GM19467 (cell line): ENCODE results near the gene POLD4.

Experiments used
- ATAC-seq: cut with Tn5 transposase; IDR thresholded peaks from one replicate; pipeline ENCODE4 v1.9.1; 2021; ENCODE audit warnings: mild to moderate bottlenecking, moderate library complexity; ENCODE audit not compliant: unreplicated experiment

The POLD4 gene

DNA sequence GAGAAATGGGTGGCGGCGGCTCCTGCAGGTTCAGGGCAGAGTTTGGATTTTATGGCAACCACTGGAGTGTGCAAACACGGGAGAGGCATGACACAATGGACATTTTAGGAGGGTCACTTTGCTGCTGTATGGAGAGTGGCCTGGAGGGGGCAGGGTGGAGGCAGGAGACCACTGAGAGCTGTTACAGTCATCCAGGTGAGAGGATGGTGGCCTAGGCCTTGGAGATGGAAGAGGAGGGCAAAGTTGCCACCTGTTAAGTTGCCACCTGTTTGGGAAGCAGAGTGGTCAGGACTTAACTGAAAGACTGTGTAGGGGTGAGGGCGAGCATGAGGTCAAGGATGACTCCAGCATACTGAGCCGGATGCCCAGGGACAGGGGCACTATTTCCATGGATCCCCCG is 36.1 kb upstream of the POLD4 start:
- ATAC-seq, result no peak

DNA sequence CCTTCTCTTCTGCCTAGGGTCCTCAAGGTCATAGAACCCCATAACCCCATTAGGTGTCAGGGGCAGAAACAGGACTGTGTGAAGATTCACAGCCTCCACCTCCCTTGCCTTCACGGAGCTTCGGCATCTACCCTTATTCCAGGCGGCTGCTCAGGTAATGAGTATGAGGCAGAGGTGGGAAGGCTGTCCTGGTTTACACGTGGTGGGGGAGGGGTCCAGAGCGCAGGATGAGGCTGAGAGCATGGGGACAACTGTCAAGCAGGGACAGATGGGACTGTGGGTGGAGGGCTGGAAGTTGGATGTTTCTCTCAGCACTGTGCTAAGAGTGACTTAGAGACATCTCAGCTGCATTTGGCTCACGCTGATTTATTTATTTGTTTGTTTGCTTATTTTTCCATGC is 34.2 kb upstream of the POLD4 start:
- ATAC-seq, result no peak

DNA sequence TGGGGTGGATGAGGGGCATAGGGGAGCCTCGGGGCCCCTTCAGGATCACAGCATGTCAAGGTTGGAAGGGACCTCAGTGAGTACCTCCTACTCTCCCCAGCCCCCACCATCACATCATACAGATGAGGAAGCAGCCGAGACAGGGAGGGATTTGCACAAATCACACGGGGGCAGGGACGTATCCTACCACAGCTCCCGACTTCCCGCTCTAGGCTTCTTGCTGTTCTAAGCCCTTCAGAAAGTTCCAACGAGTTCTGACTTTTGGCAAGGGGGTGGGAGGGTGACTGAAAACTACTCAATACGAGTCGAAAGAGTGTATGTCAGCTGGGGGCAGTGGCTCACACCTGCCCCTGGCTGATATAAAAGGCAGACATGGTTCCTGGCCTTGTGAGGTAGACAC is 33.7 kb upstream of the POLD4 start:
- no peak for ATAC-seq

DNA sequence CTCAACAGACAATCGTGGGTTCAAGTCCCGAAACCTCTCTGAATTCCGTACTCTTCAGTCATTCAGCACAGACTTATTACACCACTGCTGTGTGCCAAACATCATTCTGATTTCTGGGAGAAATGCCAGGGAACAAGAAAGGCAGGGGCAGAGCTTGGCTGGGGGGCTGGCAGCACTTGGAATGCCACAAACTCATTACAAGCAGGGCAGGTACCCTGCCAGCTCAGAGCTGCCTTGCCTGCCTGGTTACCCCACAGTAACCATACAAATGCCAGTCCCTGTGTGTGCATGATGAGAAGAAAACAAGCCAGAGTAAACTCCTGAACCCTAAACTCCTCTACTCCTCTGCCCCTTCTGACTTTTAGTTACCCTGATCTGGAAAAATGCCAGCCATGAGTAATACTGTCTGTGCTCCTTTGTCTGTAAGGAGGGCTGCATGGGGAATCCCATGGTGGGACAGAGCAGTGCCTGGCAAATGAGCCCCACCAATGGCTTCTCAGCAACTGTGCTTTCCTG is 31.6 kb upstream of the POLD4 start:
- ATAC-seq, result no peak

DNA sequence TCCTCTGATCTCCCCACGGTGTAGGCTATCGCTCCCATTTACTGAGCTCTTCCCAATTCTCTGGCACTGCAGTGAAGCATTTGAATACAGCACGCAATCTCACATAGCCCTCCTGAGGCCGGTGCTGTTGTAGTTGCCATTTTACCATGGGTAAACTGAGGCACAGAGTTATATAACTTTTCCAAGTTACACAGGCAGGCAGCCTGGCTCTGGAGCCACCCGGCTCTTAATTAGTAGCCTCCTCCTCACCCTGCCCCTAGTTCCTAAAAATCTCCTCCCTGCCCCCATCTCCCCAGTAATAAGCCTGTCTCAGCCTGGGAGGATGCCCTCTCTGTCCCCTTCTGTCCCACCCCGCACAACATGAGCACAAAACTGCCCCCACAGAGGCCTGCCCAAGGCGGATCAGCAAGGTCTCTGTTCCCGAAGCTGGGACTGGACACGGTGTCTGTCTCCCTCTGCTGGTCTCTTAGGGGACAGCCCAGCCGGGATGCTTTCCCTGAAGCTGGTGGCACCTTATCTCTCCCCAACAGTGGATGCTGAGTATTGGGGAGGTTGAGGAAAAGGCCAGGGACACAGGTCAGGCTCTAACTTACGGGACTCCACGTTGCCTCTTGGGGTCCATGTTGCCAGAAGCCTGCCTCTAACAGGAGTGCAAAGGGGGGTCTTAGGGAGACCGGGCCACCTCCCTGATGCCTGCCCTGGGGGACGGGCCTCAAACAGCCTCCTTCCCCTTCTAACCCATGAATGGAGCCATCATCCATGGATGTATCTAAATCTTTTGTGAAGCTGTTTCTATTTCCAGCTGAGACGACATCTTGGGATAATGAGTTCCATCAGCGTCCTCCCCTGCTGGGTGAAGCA is 29.2 kb upstream of the POLD4 start:
- no peak for ATAC-seq

DNA sequence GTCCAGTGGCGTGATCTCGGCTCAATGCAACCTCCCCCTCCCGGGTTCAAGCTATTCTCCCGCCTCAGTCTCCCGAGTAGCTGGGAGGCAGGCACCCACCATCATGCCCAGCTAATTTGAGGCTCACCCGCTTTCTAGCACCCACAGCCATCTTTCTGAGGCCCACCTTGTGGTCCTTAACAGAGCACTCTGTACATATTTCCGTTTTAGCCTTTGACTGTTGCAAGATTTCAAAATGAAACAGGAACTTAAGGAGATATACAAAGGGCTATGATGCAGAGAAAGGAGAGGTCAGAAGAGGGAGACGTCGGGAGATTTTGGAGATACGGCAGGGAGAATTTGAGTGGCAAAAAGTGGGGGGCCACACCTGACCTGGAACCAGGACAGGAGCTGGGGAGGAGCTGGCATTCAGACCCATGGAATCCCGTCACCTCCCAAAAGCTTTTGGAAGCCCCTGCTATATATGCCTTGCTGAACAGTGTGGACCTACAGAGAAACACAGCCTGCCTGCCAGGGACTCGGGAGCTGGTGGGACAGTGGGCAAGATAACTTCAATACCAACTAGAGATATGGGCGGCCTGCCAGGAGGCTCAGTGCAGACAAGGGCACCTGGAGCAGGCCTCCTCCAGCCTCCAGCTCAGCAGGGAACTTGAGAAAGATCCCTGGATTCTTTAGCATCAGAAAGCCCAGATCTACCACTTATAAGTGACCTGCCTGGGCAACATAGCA is 28.1 kb upstream of the POLD4 start:
- no peak for ATAC-seq

DNA sequence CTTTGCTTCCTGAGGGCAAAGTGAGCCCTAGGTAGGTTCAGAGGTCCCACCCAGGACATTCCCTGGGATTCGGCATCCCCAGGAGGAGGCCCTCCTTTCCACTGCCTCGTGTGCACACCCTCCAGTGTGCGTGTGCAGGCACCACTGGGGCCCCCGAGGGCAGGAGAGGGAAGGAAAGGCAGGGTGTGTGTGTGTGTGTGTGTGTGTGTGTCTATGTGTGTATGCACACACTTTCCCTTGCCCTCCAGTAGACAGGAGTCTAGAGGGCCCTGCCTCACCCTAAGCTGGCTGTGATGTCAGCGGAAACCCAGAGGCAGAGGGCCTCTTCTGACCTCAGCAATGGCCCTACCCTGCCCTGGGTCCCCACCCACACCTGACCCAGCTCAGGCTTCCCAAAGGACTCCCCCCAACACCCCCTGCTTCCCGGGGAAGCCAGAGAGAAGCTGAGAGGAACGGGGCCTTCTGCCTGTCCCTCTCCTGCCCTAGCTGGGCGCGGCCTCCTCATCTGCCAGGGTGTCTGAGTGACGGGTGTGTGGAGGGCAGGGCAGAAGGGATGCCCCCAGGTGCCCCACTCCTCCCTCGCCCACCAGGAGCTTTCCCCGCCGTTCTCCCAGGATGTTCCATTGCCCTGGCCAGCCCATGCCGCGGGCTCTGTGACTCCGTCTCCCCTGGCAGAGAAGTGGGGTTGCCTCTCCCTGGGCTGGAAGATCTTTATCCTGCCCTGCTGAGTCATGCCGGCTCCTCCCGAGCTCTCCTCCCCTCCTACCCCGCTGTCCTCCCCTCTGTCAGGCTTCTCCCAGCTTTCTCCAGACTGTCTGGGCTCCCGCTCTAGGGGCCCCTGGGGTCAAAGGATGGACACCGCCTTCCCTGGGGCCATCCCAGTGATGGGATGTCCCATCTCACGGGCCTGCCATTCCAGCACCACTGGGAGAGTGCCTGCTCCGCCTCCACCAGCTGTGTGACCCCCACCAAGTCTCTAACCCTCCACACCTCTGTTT is 26.0 kb upstream of the POLD4 start:
- no peak for ATAC-seq

DNA sequence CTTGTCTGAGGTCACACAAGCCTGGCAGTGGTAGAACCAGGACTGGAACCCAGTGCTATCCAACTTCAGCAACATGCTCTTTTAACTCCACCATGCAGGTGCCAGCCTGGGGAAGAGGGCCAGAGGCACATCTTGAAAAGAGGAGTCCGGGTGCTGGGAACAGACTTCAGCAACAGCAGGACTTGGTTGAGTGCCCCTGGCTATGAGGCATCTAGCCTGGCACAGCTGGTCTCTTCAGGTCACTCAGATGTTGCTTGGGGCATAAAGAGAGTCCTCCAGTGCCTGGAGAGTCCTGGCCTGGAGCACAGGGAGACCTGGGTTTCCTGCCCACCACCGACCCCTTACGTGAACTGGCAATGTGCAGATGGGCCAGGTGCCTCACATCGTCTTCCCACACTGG is 25.2 kb upstream of the POLD4 start:
- ATAC-seq, result no peak

DNA sequence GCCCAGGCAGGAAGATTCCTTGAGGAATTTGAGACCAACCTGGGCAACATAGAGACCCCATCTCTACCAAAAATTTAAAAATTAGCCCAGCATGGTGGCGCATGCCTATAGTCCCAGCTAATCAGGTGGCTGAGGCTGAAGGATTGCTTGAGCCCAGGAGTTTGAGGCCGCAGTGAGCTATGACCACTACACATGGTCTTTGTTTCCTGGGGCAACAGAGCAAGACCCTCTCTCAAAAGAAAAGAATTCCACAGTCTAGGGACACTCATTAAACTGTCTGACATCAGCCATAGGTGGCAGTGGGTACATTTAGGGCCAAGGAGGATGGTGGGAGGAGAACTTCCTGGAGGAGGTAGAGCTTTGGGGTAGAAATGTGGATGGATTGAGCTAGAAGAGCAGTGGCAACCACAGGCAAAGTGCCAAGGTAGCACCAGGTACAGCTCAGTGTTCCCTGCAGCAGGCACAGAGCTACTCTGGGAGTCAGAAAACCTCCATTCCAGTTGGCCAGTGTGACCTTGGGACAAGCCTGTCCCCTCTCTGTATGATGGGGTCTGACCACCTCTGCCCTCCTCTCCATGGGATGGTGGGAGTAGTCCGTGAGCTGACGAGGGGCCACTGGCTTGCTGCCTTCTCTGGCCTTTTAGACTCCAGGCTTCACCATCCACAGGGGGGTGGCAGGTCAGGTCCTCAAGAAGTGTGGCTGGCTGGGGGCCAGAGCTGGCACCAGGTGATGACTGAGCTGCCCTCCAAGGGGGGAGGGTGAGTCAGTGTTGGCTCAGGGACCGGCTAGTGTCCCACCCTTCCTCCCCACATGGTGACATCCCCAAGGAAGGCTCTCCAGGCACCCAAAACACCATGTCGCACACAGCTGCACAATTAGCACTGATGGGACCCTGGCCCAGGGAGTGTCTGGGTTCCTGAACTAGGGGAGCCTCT is 23.8 kb upstream of the POLD4 start:
- no peak for ATAC-seq

DNA sequence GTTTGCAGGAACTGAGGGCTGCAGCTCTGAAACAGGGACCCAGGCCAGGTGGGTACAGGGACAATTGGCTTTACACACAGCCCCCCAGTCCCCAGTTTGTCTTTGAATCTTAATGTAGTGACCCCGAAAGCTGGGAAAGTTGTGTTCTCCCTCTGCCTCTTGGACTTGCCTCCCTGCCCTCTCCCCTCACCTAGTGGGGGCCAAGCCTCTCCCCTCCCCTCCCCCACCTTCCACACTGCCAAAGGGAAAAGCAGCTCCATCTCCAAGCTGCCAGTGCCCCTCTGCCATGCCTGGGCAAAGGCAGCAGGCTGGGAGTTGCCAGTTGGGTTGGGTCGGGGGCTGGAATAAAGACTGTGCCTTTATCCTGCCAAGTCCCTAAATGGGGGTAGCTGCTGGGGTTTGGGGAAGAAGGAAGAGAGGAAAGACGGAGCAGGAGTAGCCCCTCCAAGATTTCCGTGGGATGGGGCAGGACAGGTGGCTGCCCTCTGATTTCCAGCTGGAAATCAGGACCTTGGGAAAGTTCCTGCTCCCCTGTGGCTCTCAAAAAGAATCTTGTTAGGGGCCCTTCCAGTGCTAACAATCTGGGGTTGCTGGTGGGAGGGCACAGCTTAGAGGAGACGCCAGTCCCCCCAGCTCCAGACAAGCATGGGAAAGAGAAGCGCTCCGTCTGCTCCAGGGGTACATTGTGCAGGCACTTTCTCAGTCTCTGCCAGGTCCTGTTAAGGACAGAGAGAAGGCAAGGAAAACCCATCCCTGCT is 22.9 kb upstream of the POLD4 start:
- ATAC-seq, result no peak

DNA sequence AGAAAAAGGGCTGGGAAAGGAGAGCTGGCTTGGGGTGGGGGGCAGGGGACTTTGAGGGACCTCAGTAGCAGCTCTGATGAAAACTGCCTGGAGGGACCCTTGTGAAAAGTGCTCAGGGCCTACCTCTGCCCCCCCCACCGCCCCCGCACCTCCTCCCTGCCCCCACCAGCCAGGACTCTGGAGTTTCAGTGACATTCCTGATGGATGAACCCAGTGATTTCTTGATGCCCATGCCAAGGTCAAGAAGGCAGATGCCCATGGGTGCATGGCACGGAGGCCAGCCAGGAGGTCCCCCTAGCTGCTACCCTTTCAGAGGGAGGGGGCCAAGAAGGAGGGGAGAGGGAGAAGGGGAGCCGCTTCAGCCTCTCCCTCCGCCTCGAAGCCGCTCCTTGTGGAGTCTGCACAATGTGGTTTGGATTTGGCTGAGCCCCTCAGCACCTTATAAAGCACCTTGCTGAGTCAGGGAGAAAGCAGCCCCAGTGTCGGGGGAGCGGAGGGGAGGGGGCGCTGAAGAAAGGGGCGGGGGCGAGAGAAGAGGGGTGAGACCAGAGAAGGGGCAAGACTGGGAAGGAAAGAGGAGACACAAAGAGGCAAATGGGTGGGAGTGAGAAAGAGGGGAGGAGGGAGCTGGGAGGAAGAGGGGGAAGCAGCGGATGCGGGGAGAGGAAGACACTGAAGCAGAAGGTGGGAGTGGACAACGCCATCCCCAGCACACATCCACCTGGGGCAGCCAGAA is 22.1 kb upstream of the POLD4 start:
- ATAC-seq, result no peak

DNA sequence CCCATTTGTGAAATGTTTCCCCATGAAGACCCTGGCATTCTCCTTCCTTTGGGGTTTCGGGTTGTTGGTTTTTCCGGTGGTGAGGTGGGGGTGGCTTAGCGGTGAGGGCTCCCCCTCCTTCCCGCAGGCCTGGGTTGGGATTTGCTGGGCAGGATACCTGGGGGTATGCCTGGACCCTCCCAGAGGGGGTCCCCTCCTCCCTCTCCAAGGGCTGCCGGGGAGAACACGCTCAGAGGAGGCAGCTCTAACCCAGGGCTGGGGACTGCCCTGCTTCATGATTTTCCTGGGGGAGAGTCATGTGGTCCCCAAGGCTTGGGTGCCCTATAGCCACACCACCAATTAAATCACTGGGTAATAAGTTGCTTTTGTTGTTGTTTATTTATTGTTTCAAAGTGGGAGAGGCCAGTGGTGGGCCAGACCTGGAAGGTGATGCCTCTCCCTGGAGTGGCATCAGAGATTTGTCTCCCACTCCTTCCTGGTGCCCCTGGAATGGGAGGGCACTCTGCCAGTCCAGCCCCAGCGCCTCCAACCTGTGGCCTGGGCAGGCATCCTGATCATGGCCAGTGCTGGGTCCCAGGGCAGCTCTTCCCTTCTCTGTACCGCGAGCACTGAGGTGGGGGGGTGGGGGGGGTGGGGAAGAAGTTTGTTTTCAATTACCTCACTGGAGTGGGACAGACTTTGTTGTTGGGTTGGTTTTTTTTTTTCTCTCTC is 21.4 kb upstream of the POLD4 start:
- ATAC-seq, result no peak

DNA sequence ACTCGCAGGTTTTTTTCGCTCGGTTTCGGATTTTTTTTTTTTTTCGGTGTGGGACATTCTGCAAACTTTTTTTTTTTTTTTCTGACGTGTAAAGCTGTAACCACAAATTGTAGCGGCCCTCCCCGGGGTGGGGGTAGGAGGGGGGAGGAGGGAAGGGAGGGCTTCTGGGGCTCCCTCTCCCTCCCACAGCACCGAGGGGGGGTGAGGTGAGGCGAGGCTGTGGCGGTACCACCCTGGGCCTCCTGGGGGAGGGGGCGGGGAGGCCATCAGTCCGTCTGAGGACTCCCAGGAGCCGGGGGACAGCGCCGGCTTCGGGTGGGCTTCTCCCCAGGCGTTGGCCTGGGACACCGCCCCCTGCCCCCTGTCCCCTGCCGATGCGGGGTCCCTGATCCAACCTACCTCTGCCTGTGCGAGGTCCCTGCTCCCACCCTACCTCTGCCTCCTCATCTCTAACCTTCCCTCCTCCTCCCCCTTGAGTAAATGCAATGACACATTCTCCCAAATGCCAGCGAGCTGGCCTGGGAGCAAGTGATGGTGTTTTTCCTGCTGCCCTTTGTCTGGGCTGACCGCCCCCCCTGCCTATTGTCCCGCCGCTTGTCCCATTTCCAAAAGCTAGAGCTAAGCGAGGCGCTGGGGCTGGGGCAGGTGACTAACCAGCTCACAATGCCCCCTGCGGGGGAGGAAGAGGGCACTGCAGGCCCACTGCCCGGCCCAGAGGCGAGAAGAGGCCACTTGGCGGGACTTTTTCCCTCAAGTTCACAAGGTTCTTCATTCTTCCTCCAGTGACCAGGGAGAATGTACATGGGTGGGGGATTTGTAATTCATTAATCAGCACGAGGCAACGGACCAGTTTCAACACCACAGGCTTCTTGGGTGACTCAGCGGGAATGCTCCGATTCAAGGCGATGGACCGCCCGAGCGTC is 20.6 kb upstream of the POLD4 start:
- no peak for ATAC-seq

DNA sequence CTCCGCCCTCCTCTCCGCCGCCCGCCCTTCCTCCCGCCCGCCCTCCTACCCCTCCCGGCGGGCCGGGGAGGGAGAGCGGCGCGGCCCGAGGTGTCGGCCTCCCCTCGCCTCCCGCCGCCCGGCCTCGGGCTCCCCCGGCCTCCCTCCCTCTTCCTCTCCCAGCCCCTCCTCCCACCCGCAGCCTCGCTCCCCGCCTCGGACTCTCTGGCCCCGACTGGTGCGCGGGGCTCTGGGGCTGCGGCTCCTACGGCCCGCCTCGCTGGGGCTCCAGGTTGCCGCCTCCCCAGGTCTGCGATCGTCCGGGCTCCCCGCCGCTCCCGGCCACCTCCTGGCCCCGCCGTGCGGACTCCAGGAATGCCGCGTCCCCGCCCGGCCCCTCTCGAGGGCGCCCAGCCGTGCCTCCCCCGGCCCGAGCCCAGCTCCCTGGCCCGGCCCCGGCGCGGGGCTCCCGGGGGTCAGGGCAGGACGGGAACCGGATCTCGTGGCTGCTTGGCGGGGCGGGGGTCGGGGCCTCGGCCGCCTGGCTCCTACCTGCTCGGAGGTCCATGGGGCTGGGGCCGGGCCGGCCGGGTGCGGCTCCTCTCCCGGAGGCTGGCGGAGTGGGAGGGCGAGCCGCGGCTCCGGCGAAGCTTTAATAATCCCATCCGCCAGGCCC is 19.8 kb upstream of the POLD4 start, which contains the start of gene CLCF1:
CLCF1 (minus strand) TSS at position 606 of the 655 bp plus-strand sequence; CDS start at position 547, 59 bp downstream.
- no peak for ATAC-seq

DNA sequence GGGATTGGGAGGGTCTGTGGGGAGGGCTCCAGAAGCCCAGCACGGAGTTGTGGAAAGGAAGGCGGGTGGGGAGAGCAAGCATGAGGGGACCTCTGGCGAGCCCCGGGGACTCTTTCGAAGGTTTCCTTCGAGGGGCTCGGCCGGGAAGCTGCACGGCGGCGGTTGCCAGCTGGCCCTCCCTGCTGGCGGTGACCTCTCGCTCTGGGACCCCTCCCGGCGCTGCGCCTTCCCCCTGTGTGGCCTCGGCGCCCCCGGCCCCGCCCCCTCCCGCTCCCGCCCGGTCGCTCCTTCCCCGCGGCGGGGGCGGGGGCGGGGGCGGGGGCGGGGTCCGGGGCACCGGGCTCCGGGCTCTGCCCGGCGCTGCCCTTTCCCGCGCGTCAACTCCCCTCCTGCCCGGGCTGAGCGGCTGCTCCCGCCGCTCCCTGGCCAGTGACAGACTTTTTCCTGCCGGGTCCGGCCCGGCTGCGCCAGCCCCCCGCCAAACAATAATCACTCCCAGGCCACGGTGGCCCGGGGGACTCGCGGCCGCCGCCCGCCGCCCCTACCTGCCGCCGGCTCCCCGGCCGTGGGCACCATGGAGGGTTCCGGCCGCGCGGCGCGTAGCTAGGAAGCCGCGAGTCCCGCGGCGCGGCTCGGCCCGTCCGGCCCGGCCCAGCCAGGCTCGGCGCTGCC is 19.1 kb upstream of the POLD4 start:
- ATAC-seq, result no peak

DNA sequence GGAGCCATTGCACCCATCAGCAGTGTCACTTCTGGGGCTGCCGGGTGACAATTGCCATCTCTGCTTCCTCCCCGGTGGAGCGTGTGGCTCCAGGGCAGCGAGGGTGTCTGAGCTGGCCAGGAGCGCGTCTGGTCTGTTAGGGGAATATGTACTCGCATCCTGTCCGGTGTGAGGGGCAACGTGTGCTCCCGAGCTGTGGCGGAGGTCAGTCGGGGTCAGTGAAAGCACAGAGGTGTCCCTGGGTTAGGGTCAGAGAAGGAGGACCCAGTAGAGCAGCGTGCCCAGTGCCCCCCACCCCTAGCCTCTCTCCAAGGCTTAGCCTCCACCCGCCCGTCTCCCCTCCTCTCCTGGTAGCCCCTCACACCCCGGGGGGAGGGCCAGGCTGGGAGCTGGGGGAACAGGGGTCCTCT is 18.6 kb upstream of the POLD4 start:
- no peak for ATAC-seq
